GM18519 (cell line): ENCODE data around the gene EHD4.

Experiments
- ATAC-seq: cut with Tn5 transposase; IDR thresholded peaks from one replicate; pipeline ENCODE4 v1.9.1; 2021; ENCODE audit warnings: mild to moderate bottlenecking, moderate library complexity; ENCODE audit not compliant: unreplicated experiment, low FRiP score

The EHD4 gene

DNA sequence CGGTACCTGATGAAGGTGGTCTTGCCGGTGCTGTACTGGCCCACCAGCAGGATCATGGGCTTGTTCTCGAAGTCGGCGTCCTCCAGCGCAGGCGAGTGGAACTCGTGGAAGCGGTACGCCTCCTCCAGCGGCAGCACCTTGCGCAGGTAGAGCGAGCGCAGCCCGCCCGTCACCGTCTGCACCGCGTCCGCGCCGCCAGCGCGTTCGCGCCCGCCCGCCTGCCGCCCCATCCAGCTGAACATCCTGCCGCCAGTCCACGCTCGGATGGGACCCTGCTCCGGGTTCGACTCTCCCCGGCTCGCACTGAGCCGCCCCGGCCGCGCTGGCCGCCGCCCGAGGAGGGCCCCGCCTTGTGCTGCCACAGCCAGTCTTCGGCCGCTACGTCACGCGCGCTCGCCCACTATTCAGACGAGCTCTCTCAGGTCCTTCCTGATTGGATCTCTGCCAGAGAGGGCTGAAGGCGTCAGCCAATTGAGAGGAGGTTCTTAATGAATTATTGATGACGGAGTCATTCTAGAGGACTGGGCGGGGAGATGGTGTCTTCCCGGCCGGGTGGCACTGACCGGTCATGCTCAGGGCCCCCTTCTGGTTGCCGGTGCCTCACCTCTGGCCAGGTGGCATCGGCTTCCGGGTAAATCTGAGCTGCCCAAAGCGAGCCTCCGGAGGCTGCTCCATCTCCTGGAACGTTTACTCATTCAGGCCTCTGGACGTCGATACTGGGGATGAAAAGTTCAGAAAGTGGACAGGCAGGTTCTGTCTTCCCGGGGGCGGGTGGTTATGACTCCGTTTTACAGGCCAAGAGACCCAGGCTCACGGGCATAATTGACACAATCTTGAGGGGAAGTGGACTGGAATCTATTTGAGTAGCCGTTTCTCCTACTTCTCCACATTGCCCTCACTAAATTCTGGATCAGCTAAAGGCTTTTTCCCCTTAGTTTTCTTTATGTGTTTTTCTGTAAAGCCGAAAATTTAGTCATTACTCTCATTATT, at the start of gene EHD4:
Gene EHD4, minus strand, starts transcription at position 305 of the 990 bp plus-strand sequence. Its CDS starts 63 bp downstream, at position 242.
- peak; percentile 71 for ATAC-seq

GRCh38 chr15:42021593-42021992, 49.2 kb upstream of the EHD4 start:
- no peak for ATAC-seq

GRCh38 chr15:42020713-42021273, 48.4 kb upstream of the EHD4 start, which contains the start of gene PLA2G4E:
Gene PLA2G4E, minus strand, starts transcription at chr15:42021042. Its CDS starts 12 bp downstream, at chr15:42021030.
- ATAC-seq = no peak

GRCh38 chr15:42018306-42019224, 46.2 kb upstream of the EHD4 start:
- no peak for ATAC-seq

DNA sequence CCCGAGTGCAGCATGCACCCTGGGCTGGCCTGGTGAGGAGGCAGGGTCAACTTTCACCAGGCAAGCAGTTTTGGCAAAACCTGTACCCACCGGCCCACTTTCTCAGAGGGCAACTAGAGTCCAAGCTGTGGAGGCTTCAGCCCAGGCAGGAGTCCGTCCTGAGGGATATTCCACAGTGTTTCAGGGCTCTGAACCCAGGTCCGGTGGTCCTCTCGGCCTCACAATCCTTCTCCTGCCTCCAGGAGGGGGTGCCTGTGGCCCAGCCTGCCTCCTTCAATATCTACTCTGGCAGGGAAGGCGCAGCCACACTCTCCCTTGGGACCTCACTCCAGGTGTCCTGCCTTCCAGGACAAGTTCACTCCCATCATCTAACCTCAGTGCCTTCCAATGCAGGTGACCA, 44.6 kb upstream of the EHD4 start:
- no peak for ATAC-seq

- no peak for ATAC-seq
Measured at GRCh38 chr15:42014406-42014805, 42.0 kb upstream of the EHD4 start.

DNA sequence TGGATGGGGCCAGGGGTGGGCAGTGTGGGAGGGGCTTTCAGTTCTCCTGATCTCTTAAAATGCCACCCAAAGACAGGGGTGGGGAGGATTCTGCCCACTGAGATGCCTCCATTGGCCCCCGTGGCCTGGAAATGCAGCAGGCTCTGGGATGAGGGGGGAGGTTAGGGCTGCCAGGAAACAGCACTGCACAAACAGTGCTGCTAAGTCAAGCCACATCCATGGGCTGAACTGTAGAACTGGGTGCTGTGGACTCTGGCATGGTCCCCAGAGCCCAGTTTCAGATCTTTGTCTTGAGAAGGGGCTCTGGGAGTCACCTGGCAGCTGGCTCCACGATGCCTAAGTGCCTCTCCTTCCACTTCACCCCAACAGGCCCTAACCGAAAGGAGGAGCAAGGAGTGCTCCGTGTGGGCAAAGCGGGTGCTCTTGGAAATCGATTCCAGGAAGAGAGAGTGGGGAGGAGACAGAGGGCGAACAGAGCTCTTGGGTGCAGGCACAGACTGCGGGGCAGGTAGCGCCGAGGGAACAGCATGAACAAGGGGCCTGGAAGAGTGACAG, 40.6 kb upstream of the EHD4 start:
- no peak for ATAC-seq

GRCh38 chr15:42012241-42012640, 39.9 kb upstream of the EHD4 start:
- no peak for ATAC-seq

GRCh38 chr15:42011074-42011473, 38.7 kb upstream of the EHD4 start:
- no peak for ATAC-seq

DNA sequence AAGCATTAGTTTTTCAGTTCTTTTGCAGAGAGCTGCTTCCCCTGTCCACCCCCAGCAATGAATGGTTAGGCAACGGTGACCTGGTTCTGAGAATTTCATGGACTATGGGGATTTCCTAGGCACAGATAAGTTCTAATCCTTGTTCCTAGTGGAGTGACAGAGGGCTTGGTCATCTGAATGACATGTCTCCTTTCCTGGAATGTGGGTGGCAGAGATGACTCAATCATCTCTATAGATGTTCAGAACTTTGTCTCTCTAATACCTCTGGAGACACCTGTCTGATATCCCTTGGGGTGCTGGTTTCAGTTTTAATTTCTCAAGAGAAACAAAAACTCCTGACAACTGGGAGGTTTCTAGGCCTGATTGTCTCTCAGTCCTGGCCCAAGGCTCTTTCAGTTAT, 38.1 kb upstream of the EHD4 start:
- ATAC-seq = no peak

- ATAC-seq = no peak
Measured at GRCh38 chr15:42009474-42009873, 37.1 kb upstream of the EHD4 start.

DNA sequence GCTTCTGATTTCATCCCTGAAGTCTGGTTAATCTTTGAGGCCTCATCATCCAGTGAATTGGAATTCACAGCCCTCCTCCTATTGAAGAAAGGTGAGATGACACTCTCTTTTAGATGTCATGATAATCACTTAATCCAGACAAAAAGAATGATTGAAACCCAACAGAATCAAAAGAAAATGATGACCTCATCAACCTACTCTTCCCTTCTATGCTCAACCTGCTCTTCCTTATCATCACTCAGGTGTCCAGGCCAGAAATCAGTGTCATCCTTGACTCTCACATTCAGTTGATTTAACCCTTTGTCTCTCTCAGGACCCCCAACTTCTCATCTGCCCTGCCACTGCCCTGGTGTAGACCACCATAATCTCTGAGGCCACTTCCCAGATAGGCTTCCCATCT, 36.7 kb upstream of the EHD4 start:
- ATAC-seq = no peak

- no peak for ATAC-seq
Measured at GRCh38 chr15:42007386-42007785, 35.0 kb upstream of the EHD4 start.

DNA sequence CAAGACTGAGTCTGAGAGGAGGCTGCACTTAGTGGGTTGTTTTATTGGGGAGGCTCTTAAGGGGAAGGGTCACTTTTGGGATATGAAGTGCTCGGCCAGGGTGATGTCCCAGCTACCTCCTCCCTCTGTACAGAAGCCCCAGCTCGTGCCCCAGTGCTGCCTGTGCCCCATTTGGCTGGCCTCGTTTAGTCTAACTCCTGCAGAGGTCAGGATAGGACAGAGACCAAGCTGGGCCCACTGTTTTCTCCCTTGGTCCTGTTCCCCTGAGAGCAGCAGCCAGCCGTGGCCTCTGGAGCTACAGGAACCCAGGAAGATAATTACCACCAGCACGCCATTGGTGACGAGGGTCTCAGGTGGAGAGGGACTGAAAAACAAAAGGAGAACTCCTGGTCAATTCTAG, 30.0 kb upstream of the EHD4 start:
- ATAC-seq = no peak

- no peak for ATAC-seq
Measured at GRCh38 chr15:42001236-42001635, 28.9 kb upstream of the EHD4 start.

GRCh38 chr15:41999290-42000285, 27.2 kb upstream of the EHD4 start:
- no peak for ATAC-seq

- no peak for ATAC-seq
Measured at GRCh38 chr15:41997845-41998244, 25.5 kb upstream of the EHD4 start.

- no peak for ATAC-seq
Measured at GRCh38 chr15:41996921-41997592, 24.7 kb upstream of the EHD4 start.

DNA sequence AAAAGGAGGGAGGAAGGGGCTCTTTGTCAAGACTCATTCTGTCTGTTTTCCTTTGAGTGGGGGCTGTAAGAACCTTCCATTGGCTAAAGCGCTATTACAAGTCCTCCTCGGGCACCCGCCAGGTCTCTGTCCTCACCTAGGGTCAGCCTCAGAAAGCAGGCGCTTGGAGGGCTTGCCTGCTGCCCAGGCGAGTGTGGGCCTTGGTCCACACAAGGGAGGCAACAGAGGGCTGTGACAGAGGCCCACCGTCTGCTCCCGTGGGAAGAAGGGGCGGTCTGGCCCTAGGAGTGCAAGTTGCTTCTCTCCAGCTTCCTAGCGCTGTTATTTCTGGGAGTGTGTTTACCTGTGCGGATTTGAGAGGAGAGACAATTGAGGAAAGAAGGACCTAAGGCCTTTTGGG, 24.0 kb upstream of the EHD4 start:
- no peak for ATAC-seq
